Activated CD8-positive, alpha-beta memory T cell treated with anti-CD3 and anti-CD28 coated beads, Interleukin-2, amount 50 U/mL, for 24 hours (primary cell): ENCODE measurements around the gene TRAK1.

Experiments used
- DNase-seq: peaks from one replicate; pipeline ENCODE4 v3.0.0-alpha.2; 2020; ENCODE audit errors: extremely low read depth

TRAK1 gene

GRCh38 chr3:42177801-42178150 lies 86.6 kb downstream of the TRAK1 start:
- no peak for DNase-seq

DNA sequence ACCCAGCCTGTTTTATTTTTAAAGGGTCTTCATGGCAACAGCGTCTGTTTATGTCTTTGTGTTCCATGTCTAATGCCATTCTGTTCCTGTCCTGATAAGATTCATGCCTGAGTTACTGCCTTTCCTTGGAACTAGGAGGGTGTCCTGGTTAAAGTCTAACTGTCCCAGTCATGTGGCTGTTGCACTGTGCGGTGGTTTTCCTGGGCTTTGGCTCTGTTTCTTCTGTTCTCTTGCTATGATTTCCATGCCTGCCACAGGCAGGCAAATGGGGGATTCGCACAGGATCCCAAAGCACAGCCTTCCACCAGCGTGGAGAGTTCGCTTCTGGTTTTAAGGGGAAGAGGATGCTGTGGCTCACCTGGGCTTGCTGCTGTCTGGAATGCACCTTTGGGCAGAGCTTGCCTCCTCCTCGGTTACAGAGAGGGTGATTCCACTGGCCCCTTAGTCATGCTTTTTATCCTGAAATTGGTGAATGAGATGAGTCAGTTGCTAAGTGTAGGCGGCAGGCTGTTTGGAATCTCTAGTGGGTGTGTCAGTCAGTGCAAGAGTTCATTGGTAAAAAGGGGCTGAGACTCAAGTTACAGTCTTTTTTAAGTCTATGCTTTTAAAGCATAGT lies 88.1 kb downstream of the TRAK1 start:
- DNase-seq, result no peak

DNA sequence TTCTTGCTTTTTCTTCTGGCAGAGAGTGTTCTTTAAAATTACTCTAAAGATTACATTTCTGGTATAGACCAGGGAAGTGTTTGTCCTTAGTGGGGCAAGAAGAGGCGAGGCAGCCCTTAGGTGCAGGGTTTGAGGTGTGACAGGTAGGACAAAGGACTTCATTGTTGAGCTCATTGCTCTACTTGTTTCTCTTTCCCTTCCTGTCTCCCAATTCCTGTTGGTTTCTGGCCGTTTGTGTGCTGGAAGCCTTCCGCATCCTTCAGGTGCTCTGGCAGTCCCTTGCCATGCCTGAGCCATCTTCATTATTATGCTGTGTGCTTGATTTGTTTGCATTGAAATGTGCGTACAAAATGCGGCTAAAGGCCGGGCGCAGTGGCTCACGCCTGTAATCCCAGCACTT lies 89.7 kb downstream of the TRAK1 start:
- no peak for DNase-seq

GRCh38 chr3:42182555-42182954 lies 91.4 kb downstream of the TRAK1 start:
- DNase-seq, result no peak

- DNase-seq, result no peak
Observed at GRCh38 chr3:42183991-42184632, 93.0 kb downstream of the TRAK1 start.

GRCh38 chr3:42184651-42185443 lies 93.7 kb downstream of the TRAK1 start:
- no peak for DNase-seq

DNA sequence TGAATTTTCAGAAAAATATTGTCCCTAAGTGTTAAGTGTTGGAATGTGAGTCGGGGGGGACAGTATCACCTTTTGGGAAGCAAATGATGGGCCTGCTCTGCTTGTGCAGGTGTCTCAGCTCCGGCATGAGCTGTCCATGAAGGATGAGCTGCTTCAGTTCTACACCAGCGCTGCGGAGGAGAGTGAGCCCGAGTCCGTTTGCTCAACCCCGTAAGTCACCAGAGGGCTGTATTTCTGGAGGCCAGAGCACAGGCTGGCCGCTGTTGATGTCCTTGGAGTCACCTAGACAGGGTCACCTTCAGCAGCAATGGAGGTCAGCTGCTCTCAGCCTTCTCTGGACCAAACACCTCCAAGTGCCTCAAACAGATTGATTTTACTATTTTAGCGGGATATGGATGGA lies 96.8 kb downstream of the TRAK1 start:
- DNase-seq, result no peak

GRCh38 chr3:42188376-42188775 lies 97.2 kb downstream of the TRAK1 start:
- no peak for DNase-seq

DNA sequence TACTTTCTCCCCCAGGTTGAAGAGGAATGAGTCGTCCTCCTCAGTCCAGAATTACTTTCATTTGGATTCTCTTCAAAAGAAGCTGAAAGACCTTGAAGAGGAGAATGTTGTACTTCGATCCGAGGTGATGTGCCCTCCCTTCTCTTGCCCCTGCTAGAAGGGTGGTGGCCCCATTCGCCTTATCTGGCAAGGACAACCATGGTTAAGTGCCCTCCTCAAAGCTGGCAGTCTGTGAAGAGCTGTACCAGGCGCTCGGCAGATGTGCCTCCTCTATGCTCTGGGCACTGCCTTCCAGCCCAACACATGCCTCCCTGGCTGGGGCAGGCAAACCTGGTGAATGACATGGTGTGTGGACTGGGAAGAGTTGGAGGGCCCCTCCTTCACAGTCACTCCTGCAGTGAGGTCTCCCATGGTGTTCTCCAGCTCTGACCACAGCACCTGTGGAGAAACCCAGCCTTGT lies 97.9 kb downstream of the TRAK1 start:
- DNase-seq, result no peak

- no peak for DNase-seq
Observed at GRCh38 chr3:42189736-42190135, 98.6 kb downstream of the TRAK1 start.

GRCh38 chr3:42190701-42191442 lies 99.7 kb downstream of the TRAK1 start:
- DNase-seq, result peak; percentile 19

GRCh38 chr3:42191443-42191747 lies 100.2 kb downstream of the TRAK1 start:
- DNase-seq, result no peak

- DNase-seq, result no peak
Observed at GRCh38 chr3:42192334-42193200, 101.4 kb downstream of the TRAK1 start.

DNA sequence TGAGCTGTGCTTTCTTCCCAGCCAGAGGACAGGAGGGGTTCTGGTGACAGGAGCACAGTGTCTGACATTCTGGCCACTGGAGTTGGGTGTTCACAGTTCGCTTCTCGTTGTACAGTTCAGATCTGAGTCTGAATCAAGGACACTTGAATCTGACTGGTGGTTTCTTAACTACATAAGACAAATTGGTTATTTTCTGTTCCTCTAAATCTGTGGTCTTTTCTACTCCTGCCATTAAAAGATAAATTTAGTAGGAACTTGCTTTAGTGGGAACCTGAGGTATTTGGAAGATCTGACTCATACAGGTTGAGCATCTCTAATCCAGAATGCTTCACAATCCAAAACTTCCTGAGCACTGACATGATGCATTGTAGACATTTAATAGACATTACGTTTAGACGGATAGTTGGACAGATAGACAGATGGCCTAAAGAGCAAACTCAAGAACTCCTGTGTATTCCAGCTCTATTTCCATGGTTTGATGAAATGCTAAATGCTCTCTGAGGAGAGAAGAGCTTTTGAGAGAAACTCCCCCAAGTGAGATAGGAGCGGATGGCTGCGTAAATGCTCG lies 103.9 kb downstream of the TRAK1 start:
- no peak for DNase-seq

DNA sequence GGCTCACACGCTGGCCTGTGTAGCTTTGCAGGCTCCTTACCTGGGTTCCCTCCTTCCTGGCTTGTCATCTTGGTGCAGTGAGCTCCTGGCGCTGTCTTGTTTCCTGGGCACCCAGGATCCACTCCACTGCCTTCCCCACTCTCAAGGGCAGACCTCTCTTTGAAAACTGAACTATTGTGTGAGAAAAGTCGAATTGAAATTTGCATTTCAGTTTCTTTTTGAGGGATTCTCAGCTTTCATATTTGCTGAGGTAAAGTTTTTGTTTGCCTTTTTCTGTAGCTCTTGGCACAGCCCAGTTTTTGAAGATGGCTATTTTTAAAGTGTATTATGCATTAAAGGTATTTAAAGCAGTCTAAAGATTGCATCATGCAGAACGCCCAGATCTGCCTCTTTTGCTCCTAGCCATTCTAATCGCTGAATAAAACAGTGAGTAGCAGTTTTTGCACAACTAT lies 104.7 kb downstream of the TRAK1 start:
- DNase-seq, result no peak

DNA sequence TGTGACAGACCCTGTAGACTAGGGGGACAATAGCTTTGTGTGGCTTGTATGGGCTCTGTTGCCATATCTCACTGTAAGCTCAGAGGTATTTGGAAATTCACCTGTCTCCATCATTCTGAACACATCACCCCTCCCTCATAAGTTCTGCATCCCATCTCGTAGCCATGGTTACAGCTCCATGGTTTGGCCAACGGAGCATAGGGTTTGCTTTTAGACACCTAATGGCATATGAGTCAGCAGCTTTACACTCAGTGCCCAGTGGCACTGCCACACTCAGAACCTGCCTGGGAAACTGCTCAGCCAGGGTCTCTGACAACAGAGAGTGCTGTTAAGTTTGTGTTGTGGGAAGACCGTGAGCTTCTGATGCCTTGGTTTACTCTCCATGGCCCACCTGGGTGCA lies 107.6 kb downstream of the TRAK1 start:
- DNase-seq, result no peak

GRCh38 chr3:42202217-42202865 lies 111.2 kb downstream of the TRAK1 start:
- no peak for DNase-seq

- DNase-seq, result no peak
Observed at GRCh38 chr3:42204867-42205599, 113.9 kb downstream of the TRAK1 start.

DNA sequence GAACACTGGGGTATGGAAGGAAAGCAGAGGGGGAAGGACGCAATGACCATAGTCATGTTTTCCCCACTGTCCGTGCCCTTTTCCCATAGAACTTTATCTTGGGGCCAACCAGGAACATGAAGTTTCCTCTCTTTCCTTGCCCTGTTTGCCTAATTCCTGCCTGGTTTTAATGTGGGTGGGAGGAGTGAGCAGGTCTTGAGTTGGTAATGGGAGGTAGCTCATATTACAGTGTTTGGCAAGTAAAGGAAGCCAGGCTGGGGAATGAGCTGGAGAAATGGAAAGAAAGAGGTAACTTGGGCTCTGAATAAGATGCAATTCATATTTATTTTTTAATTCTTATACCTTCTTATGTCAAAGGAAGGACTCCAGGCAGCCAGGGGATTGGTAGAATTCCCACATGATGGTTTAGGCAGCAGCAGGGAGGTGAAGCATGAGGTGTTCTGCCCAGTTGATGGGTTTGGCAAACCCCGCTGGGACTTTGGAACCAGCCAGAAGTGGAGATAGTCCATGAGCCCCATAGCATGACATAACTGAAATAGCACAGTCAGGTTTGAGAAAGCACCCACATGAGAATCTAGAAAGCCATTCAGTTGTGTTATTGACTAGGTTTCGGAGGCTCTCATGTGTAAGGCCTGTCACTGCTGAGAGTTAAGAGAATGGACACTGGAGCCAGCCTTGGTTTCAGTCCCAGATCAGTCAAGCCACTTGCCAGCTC lies 114.8 kb downstream of the TRAK1 start:
- DNase-seq, result no peak
